GM12892 (cell line): ENCODE results near the gene DMTF1.

ENCODE experiments used
- POLR2A ChIP-seq: IDR thresholded peaks from 2 replicates; pipeline ENCODE4 v1.6.1; 2011; ENCODE audit warnings: low read depth, low read length, control low read depth
- POLR2AphosphoS5 ChIP-seq: IDR thresholded peaks from 2 replicates; pipeline ENCODE4 v1.6.1; 2011; ENCODE audit warnings: low read depth, low read length, control low read depth
- TAF1 ChIP-seq: IDR thresholded peaks from 2 replicates; pipeline ENCODE4 v1.6.1; 2011; ENCODE audit warnings: low read depth, mild to moderate bottlenecking, control low read depth, low read length, borderline replicate concordance

DNA sequence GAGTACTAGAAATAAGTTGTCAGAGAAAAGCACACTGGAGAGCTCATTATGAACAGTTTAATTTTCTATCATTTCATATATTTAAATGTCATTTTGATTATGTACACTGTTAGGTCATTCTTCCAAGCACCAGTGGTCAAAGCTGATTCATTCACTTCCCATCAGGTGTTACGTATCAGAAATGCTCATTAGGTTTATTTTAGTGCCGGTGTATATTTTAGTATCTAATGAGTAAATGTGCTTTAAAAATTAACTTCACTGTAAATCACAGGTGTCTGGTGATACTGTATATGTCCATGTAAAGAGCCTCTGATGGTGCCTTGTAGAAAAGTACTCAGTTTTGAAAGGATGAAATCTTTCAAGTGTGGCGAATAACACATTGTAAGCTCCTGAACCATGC lies 3.5 kb downstream of the DMTF1 start:
- no peak for TF ChIP-seq POLR2AphosphoS5
- no peak for TF ChIP-seq POLR2A
- TF ChIP-seq TAF1: no peak
